OCI-LY3 (cell line): Measurements from ENCODE around the gene NPEPPS.

Source experiments
- H2AFZ ChIP-seq: fragments of 200-600, 300-600 bp; shearing (Covaris generic); 2 replicates; pipeline ENCODE4 v1.6.0; 2014; ENCODE audit warnings: antibody characterized with exemption, low read depth, low read length
- H3K27ac ChIP-seq: fragments of 200-600, 300-600 bp; sonication (generic); 2 replicates; pipeline ENCODE4 v1.5.1; 2014; ENCODE audit warnings: mild to moderate bottlenecking, low read length, moderate library complexity, mixed read lengths
- H3K27me3 ChIP-seq: fragments of 200-600, 300-600 bp; sonication (generic); 2 replicates; pipeline ENCODE4 v1.6.1; 2014; ENCODE audit warnings: low read depth, low read length, mixed read lengths
- H3K36me3 ChIP-seq: fragments of 200-600, 300-600 bp; sonication (generic); replicated peaks from 2 replicates; pipeline ENCODE3; 2014; ENCODE audit warnings: low read depth, low read length, mixed read lengths
- H3K4me1 ChIP-seq: fragments of 300-600, 200-600 bp; sonication (generic); 2 replicates; pipeline ENCODE4 v1.6.1; 2014; ENCODE audit warnings: low read length, mixed read lengths
- H3K4me2 ChIP-seq: fragments of 200-600, 300-600 bp; sonication (generic); 2 replicates; pipeline ENCODE4 v1.6.1; 2014; ENCODE audit warnings: low read length, mixed read lengths
- H3K4me3 ChIP-seq: fragments of 300-600, 200-600 bp; sonication (generic); 2 replicates; pipeline ENCODE4 v1.5.1; 2014; ENCODE audit warnings: antibody characterized with exemption, mild to moderate bottlenecking, low read length, moderate library complexity
- H3K79me2 ChIP-seq: fragments of 300-600, 200-600 bp; shearing (Covaris generic); 2 replicates; pipeline ENCODE4 v1.6.1; 2014; ENCODE audit warnings: mild to moderate bottlenecking, low read length, mixed read lengths
- H3K9ac ChIP-seq: fragments of 300-600, 200-600 bp; shearing (Covaris generic); 2 replicates; pipeline ENCODE4 v1.6.0; 2014; ENCODE audit warnings: mild to moderate bottlenecking, low read length, moderate library complexity
- H3K9me3 ChIP-seq: fragments of 200-600, 300-600 bp; shearing (Covaris generic); 2 replicates; pipeline ENCODE4 v1.6.1; 2014; ENCODE audit warnings: low read length, mixed read lengths; ENCODE audit not compliant: insufficient read depth
- H4K20me1 ChIP-seq: fragments of 200-600, 300-600 bp; sonication (generic); 2 replicates; pipeline ENCODE4 v1.6.1; 2016; ENCODE audit warnings: low read length, mixed read lengths; ENCODE audit not compliant: insufficient read depth
- CTCF ChIP-seq: fragments of 200-600, 300-600 bp; sonication (generic); IDR thresholded peaks from 2 replicates; pipeline ENCODE4 v1.5.1; 2014; ENCODE audit warnings: antibody characterized with exemption, low read length, low read depth
- EZH2phosphoT487 ChIP-seq: fragments of 200-600 bp; shearing (Covaris generic); IDR thresholded peaks from 2 replicates; pipeline ENCODE4 v1.6.1; 2018; ENCODE audit warnings: antibody characterized with exemption, mixed run types, low read depth

Gene NPEPPS

GRCh38 chr17:47660064-47660492, 129.2 kb downstream of the NPEPPS start:
- Histone ChIP-seq H3K9me3 (no peaks in the 10 kb centered on the region), H3K4me1 (peaks cover 57% of the 10 kb centered on the region), H3K4me2 (peak overlapping the region; percentile 81), H3K4me3 (peak overlapping the region; percentile 65), H3K27ac (peak overlapping the region; percentile 82), H3K36me3 (peaks cover 57% of the 10 kb centered on the region), H2AFZ (no peak overlapping the region), H3K9ac (peak overlapping the region; percentile 9; the same call in 1 of the 2 replicates), H3K27me3 (no peaks in the 10 kb centered on the region), H4K20me1 (peaks cover 30% of the 10 kb centered on the region), H3K79me2 (peaks cover 80% of the 10 kb centered on the region)
- TF ChIP-seq EZH2phosphoT487 = no peak
- TF ChIP-seq CTCF = no peak

GRCh38 chr17:47663912-47664623, 133.2 kb downstream of the NPEPPS start:
- H3K27me3 ChIP-seq = no peaks in the 10 kb centered on the region
- no peaks in the 10 kb centered on the region for H3K9me3 ChIP-seq
- peaks cover 36% of the 10 kb centered on the region for H3K4me1 ChIP-seq
- H3K4me2 ChIP-seq = peak overlapping the region; percentile 57
- H3K4me3 ChIP-seq = peak overlapping the region; percentile 35
- H4K20me1 ChIP-seq = peaks cover 26% of the 10 kb centered on the region
- peak overlapping the region; percentile 36 for H3K9ac ChIP-seq
- H2AFZ ChIP-seq = no peak overlapping the region
- peaks cover 58% of the 10 kb centered on the region for H3K79me2 ChIP-seq
- peaks cover 52% of the 10 kb centered on the region for H3K36me3 ChIP-seq
- peak overlapping the region; percentile 82 for H3K27ac ChIP-seq
- TF ChIP-seq CTCF (peak; percentile 77), EZH2phosphoT487 (no peak)

GRCh38 chr17:47664624-47664941, 133.7 kb downstream of the NPEPPS start:
- H3K9ac ChIP-seq = no peak overlapping the region
- H3K9me3 ChIP-seq = no peaks in the 10 kb centered on the region
- peaks cover 26% of the 10 kb centered on the region for H4K20me1 ChIP-seq
- H3K79me2 ChIP-seq = peaks cover 55% of the 10 kb centered on the region
- H3K27me3 ChIP-seq = no peaks in the 10 kb centered on the region
- H3K4me1 ChIP-seq = peaks cover 32% of the 10 kb centered on the region
- no peak overlapping the region for H2AFZ ChIP-seq
- H3K36me3 ChIP-seq = peaks cover 55% of the 10 kb centered on the region
- peak overlapping the region; percentile 82; the same call in 1 of the 2 replicates for H3K27ac ChIP-seq
- TF ChIP-seq CTCF (no peak), EZH2phosphoT487 (no peak)
- peak overlapping the region; percentile 57; the same call in 1 of the 2 replicates for H3K4me2 ChIP-seq
- no peak overlapping the region for H3K4me3 ChIP-seq

DNA sequence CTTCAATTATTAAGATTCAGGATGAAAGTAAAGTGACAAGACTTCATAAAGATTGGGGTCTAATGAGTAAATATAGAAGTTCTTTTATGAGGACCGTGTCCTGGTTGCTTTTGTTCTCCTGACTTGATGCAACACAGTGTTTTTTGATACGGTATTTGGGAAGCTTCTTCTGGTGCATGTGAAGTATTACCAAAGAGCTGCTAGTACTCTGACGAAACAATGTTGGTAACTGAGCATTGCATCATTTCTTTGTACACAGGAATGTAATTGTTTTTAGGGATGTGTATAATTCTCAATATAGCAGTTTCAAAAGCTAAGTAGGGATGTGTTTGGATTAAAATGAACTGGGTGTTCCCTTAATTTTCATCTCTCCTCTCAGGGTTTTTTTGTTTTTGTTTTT, 134.7 kb downstream of the NPEPPS start:
- H3K27me3 ChIP-seq = no peaks in the 10 kb centered on the region
- TF ChIP-seq CTCF = no peak
- no peak for TF ChIP-seq EZH2phosphoT487
- no peak overlapping the region for H3K4me2 ChIP-seq
- no peaks in the 10 kb centered on the region for H3K9me3 ChIP-seq
- H3K27ac ChIP-seq = no peak overlapping the region
- H3K9ac ChIP-seq = no peak overlapping the region
- no peak overlapping the region for H3K4me3 ChIP-seq
- peaks cover 60% of the 10 kb centered on the region for H3K36me3 ChIP-seq
- H2AFZ ChIP-seq = no peak overlapping the region
- peaks cover 20% of the 10 kb centered on the region for H4K20me1 ChIP-seq
- H3K79me2 ChIP-seq = peaks cover 48% of the 10 kb centered on the region
- H3K4me1 ChIP-seq = peaks cover 25% of the 10 kb centered on the region
